ENCODE measurements around the gene SERTAD2.

Gene SERTAD2

DNA sequence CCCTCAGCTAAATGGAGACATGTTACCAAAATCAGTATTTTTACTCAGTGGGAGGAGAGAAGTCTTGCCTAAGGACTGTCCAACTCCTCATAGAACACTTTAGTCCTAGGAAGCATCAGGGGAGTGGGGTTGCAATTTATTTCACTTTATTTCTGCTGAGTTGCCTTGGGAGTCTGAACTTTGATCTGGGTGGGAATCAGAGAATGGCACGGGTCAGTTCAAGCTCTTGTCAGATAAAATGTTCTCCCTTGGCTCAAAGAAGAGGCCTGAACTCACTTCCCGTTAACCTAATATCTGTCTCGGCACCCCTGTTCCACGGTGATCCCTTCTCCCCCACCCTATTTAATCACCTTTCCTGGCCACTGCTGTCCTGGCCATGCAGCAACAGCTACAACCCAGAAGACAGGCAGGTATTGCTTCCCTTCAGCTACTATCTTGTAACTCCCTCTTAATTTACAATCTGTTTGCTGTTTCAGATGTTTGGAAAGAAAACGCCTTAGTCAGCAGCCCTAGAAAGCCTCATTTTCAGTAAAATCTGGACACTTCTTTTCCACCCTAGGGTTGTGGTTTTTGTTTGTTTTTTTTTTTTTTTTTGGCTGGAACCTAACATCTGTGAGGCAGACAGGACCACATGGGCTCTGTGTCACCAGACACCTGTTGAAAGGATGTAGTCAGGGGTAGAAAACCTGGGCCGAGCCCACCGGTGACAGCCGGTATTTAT is 52.5 kb downstream of the SERTAD2 start:
- TF ChIP-seq, protein P1, sequence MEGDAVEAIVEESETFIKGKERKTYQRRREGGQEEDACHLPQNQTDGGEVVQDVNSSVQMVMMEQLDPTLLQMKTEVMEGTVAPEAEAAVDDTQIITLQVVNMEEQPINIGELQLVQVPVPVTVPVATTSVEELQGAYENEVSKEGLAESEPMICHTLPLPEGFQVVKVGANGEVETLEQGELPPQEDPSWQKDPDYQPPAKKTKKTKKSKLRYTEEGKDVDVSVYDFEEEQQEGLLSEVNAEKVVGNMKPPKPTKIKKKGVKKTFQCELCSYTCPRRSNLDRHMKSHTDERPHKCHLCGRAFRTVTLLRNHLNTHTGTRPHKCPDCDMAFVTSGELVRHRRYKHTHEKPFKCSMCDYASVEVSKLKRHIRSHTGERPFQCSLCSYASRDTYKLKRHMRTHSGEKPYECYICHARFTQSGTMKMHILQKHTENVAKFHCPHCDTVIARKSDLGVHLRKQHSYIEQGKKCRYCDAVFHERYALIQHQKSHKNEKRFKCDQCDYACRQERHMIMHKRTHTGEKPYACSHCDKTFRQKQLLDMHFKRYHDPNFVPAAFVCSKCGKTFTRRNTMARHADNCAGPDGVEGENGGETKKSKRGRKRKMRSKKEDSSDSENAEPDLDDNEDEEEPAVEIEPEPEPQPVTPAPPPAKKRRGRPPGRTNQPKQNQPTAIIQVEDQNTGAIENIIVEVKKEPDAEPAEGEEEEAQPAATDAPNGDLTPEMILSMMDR (IDR thresholded peaks at IDR 0.05; ENCODE audit: insufficient read depth, missing control alignments) = no peak
- no peak for FAIRE-seq
- no peak for DNase-seq (ENCODE audit: insufficient read length, low spot score)

DNA sequence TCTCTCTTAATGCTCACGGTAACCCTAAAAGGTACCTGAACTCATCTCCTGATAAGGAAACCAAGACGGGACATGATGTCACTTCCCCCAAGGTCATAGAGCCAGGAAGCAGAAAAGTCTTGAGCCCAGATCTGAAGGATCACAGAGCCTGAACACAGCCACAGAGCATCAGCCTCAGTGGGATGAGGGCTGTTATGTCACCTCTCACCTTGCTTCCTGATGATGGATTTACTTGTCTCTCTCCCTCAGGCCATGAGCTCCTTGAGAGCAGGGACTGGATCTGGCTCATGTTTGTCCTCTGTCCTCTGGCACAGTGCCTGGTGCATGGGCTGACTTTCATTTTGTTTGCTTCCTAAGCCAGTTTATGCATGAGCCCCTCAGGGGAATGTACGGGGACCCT is 54.2 kb downstream of the SERTAD2 start:
- no peak for FAIRE-seq
- TF ChIP-seq, protein P1 (IDR thresholded peaks at IDR 0.05; ENCODE audit: insufficient read depth, missing control alignments) = no peak
- no peak for DNase-seq (ENCODE audit: insufficient read length, low spot score)

DNA sequence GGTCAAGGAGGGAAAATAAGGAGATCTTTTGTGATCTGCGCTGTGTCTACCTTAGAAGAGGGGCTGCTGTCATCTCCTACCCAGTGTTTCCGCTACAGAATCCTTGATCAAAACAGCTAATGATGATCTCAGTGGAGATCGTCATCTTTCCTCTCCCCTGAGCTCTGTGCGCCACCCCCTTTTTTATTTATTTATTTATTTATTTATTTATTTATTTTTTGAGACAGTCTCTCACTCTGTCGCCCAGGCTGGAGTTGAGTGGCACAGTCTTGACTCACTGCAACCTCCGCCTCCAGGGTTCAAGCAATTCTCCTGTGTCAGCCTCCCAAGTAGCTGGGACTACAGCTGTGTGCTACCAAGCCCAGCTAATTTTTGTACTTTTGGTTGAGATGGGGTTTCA is 55.5 kb downstream of the SERTAD2 start:
- DNase-seq (ENCODE audit: insufficient read length, low spot score) = no peak
- no peak for FAIRE-seq
- TF ChIP-seq, protein P1 (IDR thresholded peaks at IDR 0.05; ENCODE audit: insufficient read depth, missing control alignments) = no peak

DNA sequence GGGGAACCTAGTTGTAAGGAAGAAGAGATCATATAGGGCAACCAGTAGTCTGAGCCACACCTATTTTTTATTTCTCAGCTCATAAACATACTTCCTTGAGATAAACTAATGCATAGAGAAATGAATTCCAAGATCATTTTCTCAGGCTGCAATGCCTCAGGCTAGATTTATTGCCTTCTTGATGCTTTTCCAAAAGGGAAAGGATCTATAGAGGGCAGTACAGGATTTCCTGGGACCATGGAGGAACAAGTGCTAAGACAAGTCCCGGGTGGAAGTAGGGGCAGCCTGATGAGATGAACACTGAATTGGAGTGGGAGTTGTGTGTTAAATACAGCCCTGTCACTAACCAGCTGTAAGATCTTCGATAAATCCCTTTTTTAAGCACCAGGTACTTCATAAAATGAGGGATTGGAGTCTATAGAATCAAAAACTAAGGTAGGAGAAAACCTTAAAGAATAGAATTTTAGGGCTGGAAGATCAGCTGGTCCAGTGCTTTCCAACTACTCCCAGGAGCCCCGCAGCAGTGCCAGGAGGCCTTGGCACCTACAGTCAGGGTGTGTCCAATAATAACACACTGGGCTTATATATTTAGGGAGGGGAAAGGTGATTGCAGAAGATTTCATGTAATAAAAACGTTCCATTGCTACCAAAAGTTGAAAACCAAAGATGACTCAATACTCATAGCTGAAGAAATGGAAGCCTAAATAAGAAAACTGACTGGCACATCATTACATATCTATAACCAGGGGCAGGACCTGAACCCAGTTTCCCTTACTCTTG is 58.1 kb downstream of the SERTAD2 start:
- FAIRE-seq (no peak), DNase-seq (ENCODE audit: insufficient read length, low spot score) (no peak)
- TF ChIP-seq, protein P1 (IDR thresholded peaks at IDR 0.05; ENCODE audit: insufficient read depth, missing control alignments) = peak; percentile 52

DNA sequence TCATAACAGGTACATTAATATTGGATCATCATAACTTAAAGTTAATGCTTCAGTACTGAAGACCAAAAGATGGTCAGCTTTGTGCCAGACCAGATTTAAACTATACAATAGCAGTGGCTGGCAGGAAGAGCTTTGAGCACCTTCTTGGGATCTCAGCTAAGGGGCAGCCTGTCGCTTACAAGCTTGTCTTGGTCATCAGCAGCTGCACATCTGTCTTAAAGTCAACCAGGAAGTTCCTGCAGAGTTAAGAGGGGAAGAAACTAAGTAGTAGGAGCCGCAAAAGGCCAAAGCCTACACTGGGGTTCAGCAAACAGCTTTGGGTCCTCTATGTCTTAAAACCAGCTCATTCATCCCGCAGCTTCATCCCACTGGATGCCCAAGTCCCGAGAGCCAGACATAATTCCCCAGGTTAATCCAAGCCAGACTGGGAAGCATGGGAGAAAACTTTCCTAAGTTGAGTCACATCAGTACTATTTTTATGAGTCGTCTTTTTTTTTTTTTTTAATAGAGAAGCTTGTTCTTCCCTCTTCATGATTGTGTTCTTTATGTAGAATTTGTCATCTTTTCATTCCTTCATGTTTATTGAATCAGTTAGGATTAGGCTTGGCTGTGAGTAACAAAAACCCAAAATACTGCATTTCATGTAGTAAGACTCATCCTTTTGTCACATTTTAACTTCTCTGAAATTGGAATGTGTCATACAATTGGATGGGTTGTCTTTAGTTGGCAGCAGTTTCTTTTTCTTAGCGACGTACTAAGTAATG is 59.3 kb downstream of the SERTAD2 start:
- no peak for FAIRE-seq
- TF ChIP-seq, protein P1 (IDR thresholded peaks at IDR 0.05; ENCODE audit: insufficient read depth, missing control alignments) = no peak
- no peak for DNase-seq (ENCODE audit: insufficient read length, low spot score)

DNA sequence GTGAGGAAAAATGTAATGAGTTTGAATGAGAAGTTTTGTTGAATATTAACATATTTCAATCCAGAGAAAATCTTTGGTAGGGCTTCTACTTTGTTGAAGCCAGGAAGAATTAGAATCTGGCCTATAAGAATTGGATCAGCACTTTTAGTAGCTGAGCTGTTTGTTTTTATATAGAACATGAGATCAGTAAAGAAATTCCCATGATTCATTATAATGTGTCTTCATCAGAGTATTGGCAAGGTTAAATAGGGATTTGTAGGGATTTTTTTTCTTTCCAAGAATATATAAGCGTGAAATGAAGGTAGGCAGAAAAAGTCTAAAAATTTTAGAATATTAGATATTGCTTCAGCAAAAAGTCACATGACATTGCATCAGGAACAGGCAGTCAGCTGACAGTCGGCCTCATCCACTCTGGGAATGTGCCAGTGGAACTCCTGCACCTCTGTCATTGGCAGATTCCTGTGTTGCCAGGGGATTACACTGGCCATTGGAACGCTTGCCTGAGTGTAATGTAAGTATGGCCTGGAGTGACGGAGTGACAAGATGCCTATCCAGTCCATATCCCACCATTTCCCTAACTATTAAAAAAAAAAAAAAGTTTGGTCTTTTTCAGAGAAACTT is 60.6 kb downstream of the SERTAD2 start:
- FAIRE-seq (no peak), DNase-seq (ENCODE audit: insufficient read length, low spot score) (no peak)
- TF ChIP-seq, protein P1 (IDR thresholded peaks at IDR 0.05; ENCODE audit: insufficient read depth, missing control alignments) = no peak

Measured in D721Med (cell line).